RWPE2 (cell line): Measurements from ENCODE around the gene ADRM1.

Experiments
- ATAC-seq: fragments of 200-7000 bp; cut with Tn5 transposase; 3 replicates; pipeline ENCODE4 v1.9.1; 2021; ENCODE audit warnings: low read depth
- DNase-seq: peaks from one replicate; pipeline ENCODE4 v3.0.0-alpha.2; 2020; ENCODE audit warnings: low spot score
- H3K27ac ChIP-seq: fragments of 450-650 bp; 2 replicates; pipeline ENCODE4 v1.5.1; 2017; ENCODE audit warnings: mild to moderate bottlenecking; ENCODE audit not compliant: poor library complexity, severe bottlenecking
- H3K27me3 ChIP-seq: fragments of 250-450 bp; sonication (Bioruptor Pico); 2 replicates; pipeline ENCODE4 v1.5.1; 2021; ENCODE audit warnings: mild to moderate bottlenecking, moderate library complexity; ENCODE audit not compliant: insufficient read depth, poor library complexity, severe bottlenecking
- H3K36me3 ChIP-seq: fragments of 250-450 bp; sonication (Bioruptor Pico); 2 replicates; pipeline ENCODE4 v1.5.1; 2020; ENCODE audit warnings: low read depth, mild to moderate bottlenecking, moderate library complexity
- H3K4me1 ChIP-seq: fragments of 250-450 bp; sonication (Bioruptor Pico); 2 replicates; pipeline ENCODE4 v1.5.1; 2021; ENCODE audit warnings: mild to moderate bottlenecking, moderate library complexity; ENCODE audit not compliant: insufficient read depth, poor library complexity, severe bottlenecking
- H3K4me3 ChIP-seq: fragments of 250-450 bp; sonication (Bioruptor Pico); 2 replicates; pipeline ENCODE4 v1.5.1; 2021; ENCODE audit warnings: mild to moderate bottlenecking, moderate library complexity; ENCODE audit not compliant: severe bottlenecking
- H3K9me3 ChIP-seq: fragments of 250-450 bp; sonication (Bioruptor Pico); 2 replicates; pipeline ENCODE4 v1.5.1; 2021; ENCODE audit warnings: mild to moderate bottlenecking, moderate library complexity; ENCODE audit not compliant: severe bottlenecking
- TF ChIP-seq, protein P1 (sequence below): fragments of 450-650 bp; IDR thresholded peaks from one replicate; pipeline ENCODE4 v1.5.1; 2017; ENCODE audit warnings: mild to moderate bottlenecking, moderate library complexity; ENCODE audit not compliant: poor library complexity, severe bottlenecking

Gene ADRM1, protein sequence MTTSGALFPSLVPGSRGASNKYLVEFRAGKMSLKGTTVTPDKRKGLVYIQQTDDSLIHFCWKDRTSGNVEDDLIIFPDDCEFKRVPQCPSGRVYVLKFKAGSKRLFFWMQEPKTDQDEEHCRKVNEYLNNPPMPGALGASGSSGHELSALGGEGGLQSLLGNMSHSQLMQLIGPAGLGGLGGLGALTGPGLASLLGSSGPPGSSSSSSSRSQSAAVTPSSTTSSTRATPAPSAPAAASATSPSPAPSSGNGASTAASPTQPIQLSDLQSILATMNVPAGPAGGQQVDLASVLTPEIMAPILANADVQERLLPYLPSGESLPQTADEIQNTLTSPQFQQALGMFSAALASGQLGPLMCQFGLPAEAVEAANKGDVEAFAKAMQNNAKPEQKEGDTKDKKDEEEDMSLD

DNA sequence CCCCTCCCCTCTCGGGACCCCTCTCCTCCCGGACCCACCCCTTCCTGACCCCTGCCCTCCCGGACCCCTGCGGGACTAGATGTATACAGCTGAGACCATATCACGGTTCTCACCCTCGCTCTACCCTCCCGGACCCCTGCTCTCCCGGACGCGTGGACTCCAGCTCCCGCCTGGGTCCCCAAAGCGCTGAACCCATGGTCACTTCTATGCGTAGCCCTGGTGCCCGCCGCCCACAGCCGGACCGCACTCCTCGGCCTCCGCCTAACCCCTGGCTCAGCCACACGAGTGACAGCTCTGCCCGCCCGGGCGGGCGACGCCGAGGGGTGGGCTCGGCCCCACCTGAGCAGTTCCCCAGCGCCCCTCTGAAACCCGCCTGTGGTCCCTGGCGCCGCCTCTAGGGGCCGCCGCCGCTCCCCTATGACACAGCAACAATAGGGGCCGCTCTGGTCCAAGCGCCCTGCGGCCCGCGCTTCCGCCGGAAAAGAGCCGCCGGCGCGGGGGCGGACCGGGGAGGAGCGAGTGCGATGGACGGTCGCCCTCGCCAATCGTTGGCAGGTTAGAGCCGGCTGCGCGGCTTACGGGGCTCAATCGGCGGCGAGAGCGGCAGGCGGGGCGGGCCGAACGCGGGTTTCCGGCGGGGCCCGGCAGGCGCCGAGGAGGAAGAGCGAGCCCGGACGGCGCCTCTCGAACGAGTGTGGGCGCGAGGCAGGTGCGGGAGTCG lies at the start of gene ADRM1:
Gene ADRM1 (plus strand): TSS at position 657 of the 721 bp plus-strand sequence. CDS start 572 bp downstream, outside the sequence.
- H3K27ac ChIP-seq = peak within 1 kb of the TSS; percentile 80
- TF ChIP-seq, protein P1, sequence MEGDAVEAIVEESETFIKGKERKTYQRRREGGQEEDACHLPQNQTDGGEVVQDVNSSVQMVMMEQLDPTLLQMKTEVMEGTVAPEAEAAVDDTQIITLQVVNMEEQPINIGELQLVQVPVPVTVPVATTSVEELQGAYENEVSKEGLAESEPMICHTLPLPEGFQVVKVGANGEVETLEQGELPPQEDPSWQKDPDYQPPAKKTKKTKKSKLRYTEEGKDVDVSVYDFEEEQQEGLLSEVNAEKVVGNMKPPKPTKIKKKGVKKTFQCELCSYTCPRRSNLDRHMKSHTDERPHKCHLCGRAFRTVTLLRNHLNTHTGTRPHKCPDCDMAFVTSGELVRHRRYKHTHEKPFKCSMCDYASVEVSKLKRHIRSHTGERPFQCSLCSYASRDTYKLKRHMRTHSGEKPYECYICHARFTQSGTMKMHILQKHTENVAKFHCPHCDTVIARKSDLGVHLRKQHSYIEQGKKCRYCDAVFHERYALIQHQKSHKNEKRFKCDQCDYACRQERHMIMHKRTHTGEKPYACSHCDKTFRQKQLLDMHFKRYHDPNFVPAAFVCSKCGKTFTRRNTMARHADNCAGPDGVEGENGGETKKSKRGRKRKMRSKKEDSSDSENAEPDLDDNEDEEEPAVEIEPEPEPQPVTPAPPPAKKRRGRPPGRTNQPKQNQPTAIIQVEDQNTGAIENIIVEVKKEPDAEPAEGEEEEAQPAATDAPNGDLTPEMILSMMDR = peak; percentile 100
- H3K27me3 ChIP-seq = no peaks in the 10 kb centered on the region

DNA sequence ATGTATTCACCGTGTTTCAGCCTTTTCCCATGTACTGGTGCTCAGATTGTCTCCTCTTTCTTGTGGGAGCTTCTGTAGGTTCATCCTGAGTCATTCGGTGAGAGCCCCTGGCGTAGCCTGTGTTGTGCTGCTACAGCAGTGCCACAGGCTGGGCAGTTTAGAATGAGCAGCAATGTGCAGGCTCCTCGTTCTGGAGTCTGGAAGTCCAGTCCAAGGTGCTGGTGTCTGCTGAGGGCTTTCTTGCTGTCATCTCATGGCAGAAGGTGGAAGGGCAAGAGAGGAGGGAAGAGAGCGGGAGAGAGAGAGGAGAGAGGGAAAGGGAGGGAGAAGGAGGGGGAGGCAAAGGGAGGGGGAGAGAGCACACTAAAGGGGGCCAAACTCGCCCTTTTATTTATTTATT lies 49.4 kb upstream of the ADRM1 start:
- peaks cover 21% of the 10 kb centered on the region for H3K36me3 ChIP-seq
- DNase-seq (no peak), ATAC-seq (peak; percentile 26; the same call in 1 of the 3 replicates)
- no peaks in the 10 kb centered on the region for H3K9me3 ChIP-seq
- no peaks in the 10 kb centered on the region for H3K27me3 ChIP-seq
- H3K4me1 ChIP-seq = peaks cover 12% of the 10 kb centered on the region
- TF ChIP-seq, protein P1 = no peak
- H3K27ac ChIP-seq = no peak overlapping the region
- no peak overlapping the region for H3K4me3 ChIP-seq

More for the DNA sequence above, at the start of gene ADRM1:
- Histone ChIP-seq H3K4me1 (peaks cover 28% of the 10 kb centered on the region), H3K9me3 (no peaks in the 10 kb centered on the region), H3K36me3 (peaks cover 40% of the 10 kb centered on the region), H3K4me3 (peak within 1 kb of the TSS; percentile 75)
- ATAC-seq = peak; percentile 57
- DNase-seq = no peak

DNA sequence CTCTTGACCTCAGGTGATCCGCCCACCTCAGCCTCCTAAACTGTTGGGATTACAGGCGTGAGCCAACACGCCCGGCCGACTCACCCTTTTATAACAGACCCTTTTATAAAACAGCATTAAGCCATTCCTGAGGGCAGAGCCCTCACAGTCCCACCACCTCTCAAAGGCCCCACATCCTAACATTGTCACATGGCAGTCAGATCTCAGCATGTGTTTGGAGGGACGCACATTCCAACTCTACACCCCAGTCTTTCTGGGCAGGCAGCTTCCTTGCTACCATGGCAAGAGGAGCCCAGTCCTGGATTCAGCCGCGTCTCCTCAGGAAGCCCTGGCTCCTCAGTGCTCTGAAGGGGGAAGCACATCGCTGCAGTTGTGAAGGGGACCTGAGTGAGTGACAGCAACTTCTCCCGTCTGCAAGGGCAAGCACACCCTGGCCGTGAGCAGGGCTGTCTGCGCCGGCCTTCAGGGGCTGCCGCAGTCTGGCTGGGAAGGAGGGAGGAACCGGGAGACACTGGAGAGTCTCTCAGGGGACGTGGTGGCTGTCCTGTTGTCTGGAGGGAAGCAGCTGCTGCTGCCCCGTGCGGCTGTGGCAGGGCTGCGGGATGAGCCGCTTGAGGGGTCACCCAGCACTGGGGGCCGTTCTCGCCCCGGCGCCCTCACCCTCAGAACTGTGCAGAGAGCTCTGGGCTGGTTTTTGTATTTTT lies 48.6 kb upstream of the ADRM1 start:
- ATAC-seq (peak; percentile 12; the same call in 1 of the 3 replicates), DNase-seq (no peak)
- H3K27me3 ChIP-seq = no peaks in the 10 kb centered on the region
- no peak overlapping the region for H3K27ac ChIP-seq
- peaks cover 24% of the 10 kb centered on the region for H3K36me3 ChIP-seq
- peaks cover 13% of the 10 kb centered on the region for H3K4me1 ChIP-seq
- no peaks in the 10 kb centered on the region for H3K9me3 ChIP-seq
- H3K4me3 ChIP-seq = no peak overlapping the region
- TF ChIP-seq, protein P1 = no peak

DNA sequence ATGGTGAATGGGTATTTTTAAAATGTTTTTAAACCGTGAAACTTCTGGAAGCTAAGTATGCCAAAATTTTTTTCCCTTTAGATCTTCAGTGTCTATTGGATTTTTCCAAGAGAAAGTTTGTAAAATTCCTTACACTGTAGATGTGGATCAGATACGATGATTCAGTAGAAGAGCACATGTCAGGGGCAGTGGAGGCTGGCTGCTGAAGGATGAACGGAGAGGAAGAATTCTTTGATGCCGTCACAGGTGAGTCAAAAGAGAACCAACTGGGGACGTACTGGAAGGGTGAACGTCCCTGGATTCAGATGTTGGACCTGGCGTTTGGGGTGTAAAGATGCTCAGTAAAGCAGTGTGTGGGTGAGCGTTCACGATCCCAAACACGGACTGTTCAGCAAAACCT lies 46.8 kb upstream of the ADRM1 start:
- DNase-seq = no peak
- ATAC-seq = no peak
- Histone ChIP-seq H3K27ac (no peak overlapping the region), H3K9me3 (no peaks in the 10 kb centered on the region), H3K4me3 (no peak overlapping the region), H3K27me3 (no peaks in the 10 kb centered on the region), H3K36me3 (peaks cover 37% of the 10 kb centered on the region), H3K4me1 (peaks cover 13% of the 10 kb centered on the region)
- TF ChIP-seq, protein P1 = no peak
